Measurements from ENCODE around the gene SPCS3.
A peak's percentile ranks its signal among the peaks of the same experiment; 100 is the strongest.
"Not testable (repeated sequence)": the region's sequence is repeated elsewhere in the genome, so short reads cannot be mapped to it uniquely, and the experiment has no call there.

Gene SPCS3

GRCh38 chr4:176288020-176288419, 31.7 kb upstream of the SPCS3 start:
- Histone ChIP-seq H3K9ac (ENCODE audit: low read length) (no peak overlapping the region), H3K4me3 (ENCODE audit: low read length) (no peak overlapping the region), H3K36me3 (ENCODE audit: control insufficient read depth, insufficient read depth, low read length, severe bottlenecking) (no peaks in the 10 kb centered on the region), H3K9me3 (ENCODE audit: control insufficient read depth, low read length) (no peaks in the 10 kb centered on the region), H3K27me3 (replicated peaks; ENCODE audit: control insufficient read depth, insufficient read depth, low read length) (no peaks in the 10 kb centered on the region), H3K4me1 (ENCODE audit: control insufficient read depth, insufficient read depth, low read length) (no peaks in the 10 kb centered on the region)
- no peak for DNase-seq (ENCODE audit: low read depth)

- no peaks in the 10 kb centered on the region for H3K27me3 ChIP-seq (replicated peaks; ENCODE audit: control insufficient read depth, insufficient read depth, low read length)
- H3K9ac ChIP-seq (ENCODE audit: low read length): no peak overlapping the region
- H3K9me3 ChIP-seq (ENCODE audit: control insufficient read depth, low read length): no peaks in the 10 kb centered on the region
- no peaks in the 10 kb centered on the region for H3K4me1 ChIP-seq (ENCODE audit: control insufficient read depth, insufficient read depth, low read length)
- no peaks in the 10 kb centered on the region for H3K36me3 ChIP-seq (ENCODE audit: control insufficient read depth, insufficient read depth, low read length, severe bottlenecking)
- no peak overlapping the region for H3K4me3 ChIP-seq (ENCODE audit: low read length)
- DNase-seq (ENCODE audit: low read depth): no peak
Observed at GRCh38 chr4:176289561-176289960, 30.2 kb upstream of the SPCS3 start.

- Histone ChIP-seq H3K9ac (ENCODE audit: low read length) (no peak overlapping the region), H3K27me3 (replicated peaks; ENCODE audit: control insufficient read depth, insufficient read depth, low read length) (no peaks in the 10 kb centered on the region), H3K9me3 (ENCODE audit: control insufficient read depth, low read length) (no peaks in the 10 kb centered on the region), H3K36me3 (ENCODE audit: control insufficient read depth, insufficient read depth, low read length, severe bottlenecking) (no peaks in the 10 kb centered on the region), H3K4me1 (ENCODE audit: control insufficient read depth, insufficient read depth, low read length) (no peaks in the 10 kb centered on the region), H3K4me3 (ENCODE audit: low read length) (no peak overlapping the region)
- DNase-seq (ENCODE audit: low read depth): no peak
Observed at GRCh38 chr4:176290520-176290919, 29.2 kb upstream of the SPCS3 start.

- H3K36me3 ChIP-seq (ENCODE audit: control insufficient read depth, insufficient read depth, low read length, severe bottlenecking): no peaks in the 10 kb centered on the region
- H3K27me3 ChIP-seq (replicated peaks; ENCODE audit: control insufficient read depth, insufficient read depth, low read length): no peaks in the 10 kb centered on the region
- H3K9ac ChIP-seq (ENCODE audit: low read length): no peak overlapping the region
- no peaks in the 10 kb centered on the region for H3K4me1 ChIP-seq (ENCODE audit: control insufficient read depth, insufficient read depth, low read length)
- H3K4me3 ChIP-seq (ENCODE audit: low read length): no peak overlapping the region
- no peaks in the 10 kb centered on the region for H3K9me3 ChIP-seq (ENCODE audit: control insufficient read depth, low read length)
- no peak for DNase-seq (ENCODE audit: low read depth)
Observed at GRCh38 chr4:176291748-176292147, 28.0 kb upstream of the SPCS3 start.

- Histone ChIP-seq H3K4me3 (ENCODE audit: low read length) (no peak overlapping the region), H3K9me3 (ENCODE audit: control insufficient read depth, low read length) (no peaks in the 10 kb centered on the region), H3K36me3 (ENCODE audit: control insufficient read depth, insufficient read depth, low read length, severe bottlenecking) (no peaks in the 10 kb centered on the region), H3K9ac (ENCODE audit: low read length) (no peak overlapping the region), H3K27me3 (replicated peaks; ENCODE audit: control insufficient read depth, insufficient read depth, low read length) (no peaks in the 10 kb centered on the region), H3K4me1 (ENCODE audit: control insufficient read depth, insufficient read depth, low read length) (no peaks in the 10 kb centered on the region)
- DNase-seq (ENCODE audit: low read depth): no peak
Observed at GRCh38 chr4:176292920-176293319, 26.8 kb upstream of the SPCS3 start.

- Histone ChIP-seq H3K9me3 (ENCODE audit: control insufficient read depth, low read length) (no peaks in the 10 kb centered on the region), H3K27me3 (replicated peaks; ENCODE audit: control insufficient read depth, insufficient read depth, low read length) (no peaks in the 10 kb centered on the region), H3K4me1 (ENCODE audit: control insufficient read depth, insufficient read depth, low read length) (no peaks in the 10 kb centered on the region), H3K9ac (ENCODE audit: low read length) (no peak overlapping the region), H3K36me3 (ENCODE audit: control insufficient read depth, insufficient read depth, low read length, severe bottlenecking) (no peaks in the 10 kb centered on the region), H3K4me3 (ENCODE audit: low read length) (no peak overlapping the region)
- DNase-seq (ENCODE audit: low read depth): no peak
Observed at GRCh38 chr4:176293660-176294059, 26.1 kb upstream of the SPCS3 start.

- not testable (repeated sequence) for H3K27me3 ChIP-seq (replicated peaks; ENCODE audit: control insufficient read depth, insufficient read depth, low read length); DNase-seq (ENCODE audit: low read depth); H3K4me3 ChIP-seq (ENCODE audit: low read length); H3K36me3 ChIP-seq (ENCODE audit: control insufficient read depth, insufficient read depth, low read length, severe bottlenecking); H3K4me1 ChIP-seq (ENCODE audit: control insufficient read depth, insufficient read depth, low read length); H3K9ac ChIP-seq (ENCODE audit: low read length); H3K9me3 ChIP-seq (ENCODE audit: control insufficient read depth, low read length)
Observed at GRCh38 chr4:176295907-176296306, 23.9 kb upstream of the SPCS3 start.

GRCh38 chr4:176298664-176299063, 21.1 kb upstream of the SPCS3 start:
- no peak for DNase-seq (ENCODE audit: low read depth)
- H3K9me3 ChIP-seq (ENCODE audit: control insufficient read depth, low read length): no peaks in the 10 kb centered on the region
- H3K27me3 ChIP-seq (replicated peaks; ENCODE audit: control insufficient read depth, insufficient read depth, low read length): no peaks in the 10 kb centered on the region
- H3K36me3 ChIP-seq (ENCODE audit: control insufficient read depth, insufficient read depth, low read length, severe bottlenecking): no peaks in the 10 kb centered on the region
- H3K9ac ChIP-seq (ENCODE audit: low read length): no peak overlapping the region
- H3K4me3 ChIP-seq (ENCODE audit: low read length): no peak overlapping the region
- peaks cover 13% of the 10 kb centered on the region for H3K4me1 ChIP-seq (ENCODE audit: control insufficient read depth, insufficient read depth, low read length)

- Histone ChIP-seq H3K9ac (ENCODE audit: low read length) (no peak overlapping the region), H3K4me3 (ENCODE audit: low read length) (no peak overlapping the region)
Observed at GRCh38 chr4:176300036-176300435, 19.7 kb upstream of the SPCS3 start.

GRCh38 chr4:176300565-176300964, 19.2 kb upstream of the SPCS3 start:
- no peak overlapping the region for H3K4me3 ChIP-seq (ENCODE audit: low read length)
- no peaks in the 10 kb centered on the region for H3K27me3 ChIP-seq (replicated peaks; ENCODE audit: control insufficient read depth, insufficient read depth, low read length)
- peaks cover 13% of the 10 kb centered on the region for H3K4me1 ChIP-seq (ENCODE audit: control insufficient read depth, insufficient read depth, low read length)
- DNase-seq (ENCODE audit: low read depth): no peak
- H3K36me3 ChIP-seq (ENCODE audit: control insufficient read depth, insufficient read depth, low read length, severe bottlenecking): no peaks in the 10 kb centered on the region
- no peaks in the 10 kb centered on the region for H3K9me3 ChIP-seq (ENCODE audit: control insufficient read depth, low read length)
- no peak overlapping the region for H3K9ac ChIP-seq (ENCODE audit: low read length)

More at GRCh38 chr4:176300036-176300435, 19.7 kb upstream of the SPCS3 start:
- no peaks in the 10 kb centered on the region for H3K27me3 ChIP-seq (replicated peaks; ENCODE audit: control insufficient read depth, insufficient read depth, low read length)
- H3K4me1 ChIP-seq (ENCODE audit: control insufficient read depth, insufficient read depth, low read length): peaks cover 13% of the 10 kb centered on the region
- no peaks in the 10 kb centered on the region for H3K9me3 ChIP-seq (ENCODE audit: control insufficient read depth, low read length)
- no peak for DNase-seq (ENCODE audit: low read depth)
- no peaks in the 10 kb centered on the region for H3K36me3 ChIP-seq (ENCODE audit: control insufficient read depth, insufficient read depth, low read length, severe bottlenecking)

GRCh38 chr4:176302283-176303275, 17.2 kb upstream of the SPCS3 start:
- Histone ChIP-seq H3K9ac (ENCODE audit: low read length) (no peak overlapping the region), H3K4me3 (ENCODE audit: low read length) (no peak overlapping the region), H3K9me3 (ENCODE audit: control insufficient read depth, low read length) (no peaks in the 10 kb centered on the region), H3K36me3 (ENCODE audit: control insufficient read depth, insufficient read depth, low read length, severe bottlenecking) (no peaks in the 10 kb centered on the region), H3K4me1 (ENCODE audit: control insufficient read depth, insufficient read depth, low read length) (peaks cover 13% of the 10 kb centered on the region), H3K27me3 (replicated peaks; ENCODE audit: control insufficient read depth, insufficient read depth, low read length) (no peaks in the 10 kb centered on the region)
- peak; percentile 80 for DNase-seq (ENCODE audit: low read depth)
